ENCODE data around the gene VOPP1.

The VOPP1 gene

GRCh38 chr7:55439627-55440026 lies 132.7 kb downstream of the VOPP1 start:
- FAIRE-seq (no peak), DNase-seq (ENCODE audit: insufficient read length, low spot score) (no peak)
- TF ChIP-seq CTCF (IDR thresholded peaks at IDR 0.05; ENCODE audit: insufficient read depth, missing control alignments), result no peak

- TF ChIP-seq CTCF (IDR thresholded peaks at IDR 0.05; ENCODE audit: insufficient read depth, missing control alignments), result no peak
- no peak for FAIRE-seq
- no peak for DNase-seq (ENCODE audit: insufficient read length, low spot score)
Measured at GRCh38 chr7:55438757-55439525, 133.4 kb downstream of the VOPP1 start.

GRCh38 chr7:55438085-55438756 lies 134.1 kb downstream of the VOPP1 start:
- no peak for TF ChIP-seq CTCF (IDR thresholded peaks at IDR 0.05; ENCODE audit: insufficient read depth, missing control alignments)
- DNase-seq (ENCODE audit: insufficient read length, low spot score) (no peak), FAIRE-seq (no peak)

- DNase-seq (ENCODE audit: insufficient read length, low spot score) (no peak), FAIRE-seq (no peak)
- no peak for TF ChIP-seq CTCF (IDR thresholded peaks at IDR 0.05; ENCODE audit: insufficient read depth, missing control alignments)
Measured at GRCh38 chr7:55437375-55437774, 134.9 kb downstream of the VOPP1 start.

- FAIRE-seq (no peak), DNase-seq (ENCODE audit: insufficient read length, low spot score) (no peak)
- no peak for TF ChIP-seq CTCF (IDR thresholded peaks at IDR 0.05; ENCODE audit: insufficient read depth, missing control alignments)
Measured at GRCh38 chr7:55436457-55436856, 135.8 kb downstream of the VOPP1 start.

GRCh38 chr7:55435466-55435865 lies 136.8 kb downstream of the VOPP1 start:
- FAIRE-seq (no peak), DNase-seq (ENCODE audit: insufficient read length, low spot score) (no peak)
- no peak for TF ChIP-seq CTCF (IDR thresholded peaks at IDR 0.05; ENCODE audit: insufficient read depth, missing control alignments)
